Measurements from ENCODE around the gene MGST2.

MGST2 gene

DNA sequence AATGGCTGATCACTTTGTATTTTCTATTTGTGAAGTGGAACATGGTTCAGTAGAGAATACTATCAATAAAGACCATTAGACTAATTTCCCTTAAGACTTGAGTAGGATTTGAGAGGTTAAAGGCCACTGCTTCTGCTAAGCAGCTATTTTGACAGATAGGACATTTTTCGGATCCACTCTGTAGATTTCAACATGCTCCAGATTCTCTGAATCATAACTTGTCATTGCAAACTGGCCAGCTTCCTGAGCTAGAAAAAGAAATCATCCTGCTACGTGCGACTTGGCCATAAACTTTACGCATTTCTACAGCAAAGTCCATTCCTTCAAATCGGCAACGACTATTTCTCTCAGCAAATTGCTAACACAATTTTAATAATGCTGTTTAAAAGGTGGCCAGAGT is 55.2 kb downstream of the MGST2 start:
- TF ChIP-seq EP300 (IDR thresholded peaks at IDR 0.05; ENCODE audit: borderline replicate concordance) (no peak), NFIC (IDR thresholded peaks at IDR 0.05) (no peak), TAF1 (IDR thresholded peaks at IDR 0.05; ENCODE audit: low read depth) (no peak), CREB1 (IDR thresholded peaks at IDR 0.05; ENCODE audit: low read depth) (no peak), YY1 (IDR thresholded peaks at IDR 0.05; ENCODE audit: low read depth) (no peak), EGR1 (IDR thresholded peaks at IDR 0.05) (no peak), TEAD4 (IDR thresholded peaks at IDR 0.05) (no peak), RAD21 (IDR thresholded peaks at IDR 0.05; ENCODE audit: low read depth) (no peak), CEBPB (IDR thresholded peaks at IDR 0.05) (no peak), FOXM1 (IDR thresholded peaks at IDR 0.05; ENCODE audit: borderline replicate concordance, low read depth) (no peak), ZBTB7A (IDR thresholded peaks at IDR 0.05; ENCODE audit: low read depth) (no peak), TCF12 (IDR thresholded peaks at IDR 0.05; ENCODE audit: low read depth) (no peak)
- TF ChIP-seq, protein P1, sequence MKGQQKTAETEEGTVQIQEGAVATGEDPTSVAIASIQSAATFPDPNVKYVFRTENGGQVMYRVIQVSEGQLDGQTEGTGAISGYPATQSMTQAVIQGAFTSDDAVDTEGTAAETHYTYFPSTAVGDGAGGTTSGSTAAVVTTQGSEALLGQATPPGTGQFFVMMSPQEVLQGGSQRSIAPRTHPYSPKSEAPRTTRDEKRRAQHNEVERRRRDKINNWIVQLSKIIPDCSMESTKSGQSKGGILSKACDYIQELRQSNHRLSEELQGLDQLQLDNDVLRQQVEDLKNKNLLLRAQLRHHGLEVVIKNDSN (IDR thresholded peaks at IDR 0.05), result no peak
- TF ChIP-seq, protein P2, sequence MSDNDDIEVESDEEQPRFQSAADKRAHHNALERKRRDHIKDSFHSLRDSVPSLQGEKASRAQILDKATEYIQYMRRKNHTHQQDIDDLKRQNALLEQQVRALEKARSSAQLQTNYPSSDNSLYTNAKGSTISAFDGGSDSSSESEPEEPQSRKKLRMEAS (IDR thresholded peaks at IDR 0.05), result no peak

DNA sequence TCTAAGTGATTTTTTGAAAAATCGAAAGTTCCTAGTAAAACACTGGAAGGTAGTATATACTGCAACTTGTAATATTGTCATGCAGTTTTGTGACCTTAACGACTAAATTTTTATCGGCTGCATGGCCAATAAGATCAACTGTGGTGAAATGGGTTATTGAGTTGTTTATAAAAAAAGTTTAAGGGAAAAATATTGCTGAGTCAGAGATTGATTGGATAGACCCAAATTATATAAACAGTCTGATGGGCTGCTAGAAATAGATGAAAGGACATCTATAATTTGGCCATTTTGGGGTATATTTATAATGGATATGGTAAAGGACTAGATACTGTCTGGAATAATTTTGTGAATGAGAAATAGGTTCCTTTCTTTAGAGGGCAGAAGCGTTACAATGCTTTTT is 56.2 kb downstream of the MGST2 start:
- TF ChIP-seq TCF12 (IDR thresholded peaks at IDR 0.05; ENCODE audit: low read depth) (no peak), RAD21 (IDR thresholded peaks at IDR 0.05; ENCODE audit: low read depth) (no peak), TAF1 (IDR thresholded peaks at IDR 0.05; ENCODE audit: low read depth) (no peak), CEBPB (IDR thresholded peaks at IDR 0.05) (no peak), CREB1 (IDR thresholded peaks at IDR 0.05; ENCODE audit: low read depth) (no peak), NFIC (IDR thresholded peaks at IDR 0.05) (no peak), EP300 (IDR thresholded peaks at IDR 0.05; ENCODE audit: borderline replicate concordance) (no peak), FOXM1 (IDR thresholded peaks at IDR 0.05; ENCODE audit: borderline replicate concordance, low read depth) (no peak), YY1 (IDR thresholded peaks at IDR 0.05; ENCODE audit: low read depth) (no peak), ZBTB7A (IDR thresholded peaks at IDR 0.05; ENCODE audit: low read depth) (no peak), EGR1 (IDR thresholded peaks at IDR 0.05) (no peak), TEAD4 (IDR thresholded peaks at IDR 0.05) (no peak)
- TF ChIP-seq, protein P2 (IDR thresholded peaks at IDR 0.05), result no peak
- TF ChIP-seq, protein P1 (IDR thresholded peaks at IDR 0.05), result no peak
- TF ChIP-seq, protein P3, sequence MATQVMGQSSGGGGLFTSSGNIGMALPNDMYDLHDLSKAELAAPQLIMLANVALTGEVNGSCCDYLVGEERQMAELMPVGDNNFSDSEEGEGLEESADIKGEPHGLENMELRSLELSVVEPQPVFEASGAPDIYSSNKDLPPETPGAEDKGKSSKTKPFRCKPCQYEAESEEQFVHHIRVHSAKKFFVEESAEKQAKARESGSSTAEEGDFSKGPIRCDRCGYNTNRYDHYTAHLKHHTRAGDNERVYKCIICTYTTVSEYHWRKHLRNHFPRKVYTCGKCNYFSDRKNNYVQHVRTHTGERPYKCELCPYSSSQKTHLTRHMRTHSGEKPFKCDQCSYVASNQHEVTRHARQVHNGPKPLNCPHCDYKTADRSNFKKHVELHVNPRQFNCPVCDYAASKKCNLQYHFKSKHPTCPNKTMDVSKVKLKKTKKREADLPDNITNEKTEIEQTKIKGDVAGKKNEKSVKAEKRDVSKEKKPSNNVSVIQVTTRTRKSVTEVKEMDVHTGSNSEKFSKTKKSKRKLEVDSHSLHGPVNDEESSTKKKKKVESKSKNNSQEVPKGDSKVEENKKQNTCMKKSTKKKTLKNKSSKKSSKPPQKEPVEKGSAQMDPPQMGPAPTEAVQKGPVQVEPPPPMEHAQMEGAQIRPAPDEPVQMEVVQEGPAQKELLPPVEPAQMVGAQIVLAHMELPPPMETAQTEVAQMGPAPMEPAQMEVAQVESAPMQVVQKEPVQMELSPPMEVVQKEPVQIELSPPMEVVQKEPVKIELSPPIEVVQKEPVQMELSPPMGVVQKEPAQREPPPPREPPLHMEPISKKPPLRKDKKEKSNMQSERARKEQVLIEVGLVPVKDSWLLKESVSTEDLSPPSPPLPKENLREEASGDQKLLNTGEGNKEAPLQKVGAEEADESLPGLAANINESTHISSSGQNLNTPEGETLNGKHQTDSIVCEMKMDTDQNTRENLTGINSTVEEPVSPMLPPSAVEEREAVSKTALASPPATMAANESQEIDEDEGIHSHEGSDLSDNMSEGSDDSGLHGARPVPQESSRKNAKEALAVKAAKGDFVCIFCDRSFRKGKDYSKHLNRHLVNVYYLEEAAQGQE (IDR thresholded peaks at IDR 0.05; ENCODE audit: low read depth), result no peak

DNA sequence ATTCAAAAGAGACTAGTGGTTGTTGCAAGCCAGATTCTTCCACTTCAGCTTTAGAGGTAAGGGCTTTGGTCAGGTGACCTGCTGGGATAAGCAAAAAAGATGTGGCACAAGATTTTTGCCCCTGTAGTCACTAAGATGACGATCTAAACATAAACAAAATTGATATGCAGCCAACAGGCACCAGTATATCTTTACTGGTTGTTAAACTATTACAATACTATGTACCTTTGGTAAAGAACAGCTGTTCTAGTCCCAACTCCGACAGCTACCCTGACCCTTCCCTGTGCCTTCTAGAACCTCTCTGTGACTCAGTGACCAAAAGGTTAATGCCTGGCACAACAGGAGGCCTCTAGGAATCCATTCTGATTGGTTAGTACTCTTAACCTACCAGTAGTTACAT is 59.6 kb downstream of the MGST2 start:
- no peak for TF ChIP-seq TAF1 (IDR thresholded peaks at IDR 0.05; ENCODE audit: low read depth)
- TF ChIP-seq RAD21 (IDR thresholded peaks at IDR 0.05; ENCODE audit: low read depth), result no peak
- TF ChIP-seq CEBPB (IDR thresholded peaks at IDR 0.05), result no peak
- TF ChIP-seq NFIC (IDR thresholded peaks at IDR 0.05), result no peak
- no peak for TF ChIP-seq TEAD4 (IDR thresholded peaks at IDR 0.05)
- TF ChIP-seq EP300 (IDR thresholded peaks at IDR 0.05; ENCODE audit: borderline replicate concordance), result no peak
- TF ChIP-seq, protein P3 (IDR thresholded peaks at IDR 0.05; ENCODE audit: low read depth), result no peak
- TF ChIP-seq, protein P2 (IDR thresholded peaks at IDR 0.05), result no peak
- no peak for TF ChIP-seq FOXM1 (IDR thresholded peaks at IDR 0.05; ENCODE audit: borderline replicate concordance, low read depth)
- TF ChIP-seq YY1 (IDR thresholded peaks at IDR 0.05; ENCODE audit: low read depth), result no peak
- TF ChIP-seq EGR1 (IDR thresholded peaks at IDR 0.05), result no peak
- TF ChIP-seq, protein P1 (IDR thresholded peaks at IDR 0.05), result no peak
- TF ChIP-seq CREB1 (IDR thresholded peaks at IDR 0.05; ENCODE audit: low read depth), result no peak
- TF ChIP-seq ZBTB7A (IDR thresholded peaks at IDR 0.05; ENCODE audit: low read depth), result no peak
- TF ChIP-seq TCF12 (IDR thresholded peaks at IDR 0.05; ENCODE audit: low read depth), result no peak

DNA sequence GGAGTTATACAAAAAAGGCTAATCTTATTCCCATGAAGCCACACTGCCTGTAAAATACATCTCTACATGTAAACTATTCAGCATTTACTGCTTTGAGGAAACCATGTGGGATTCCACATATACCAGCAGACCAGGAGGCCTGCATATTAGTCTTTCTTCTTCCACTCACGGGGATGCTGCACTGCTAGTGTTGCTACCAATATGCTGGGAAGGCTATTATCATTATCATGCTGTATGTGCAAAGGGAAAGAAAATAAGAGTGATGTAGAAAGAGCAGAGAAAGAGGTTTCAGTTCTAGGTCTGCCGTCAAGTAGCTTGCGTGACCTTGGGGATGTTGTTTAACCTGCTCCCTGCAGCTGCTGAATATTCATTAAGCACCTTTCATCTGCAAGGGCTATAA is 61.0 kb downstream of the MGST2 start:
- TF ChIP-seq NFIC (IDR thresholded peaks at IDR 0.05) (no peak), CEBPB (IDR thresholded peaks at IDR 0.05) (no peak), EGR1 (IDR thresholded peaks at IDR 0.05) (no peak), TAF1 (IDR thresholded peaks at IDR 0.05; ENCODE audit: low read depth) (no peak), TCF12 (IDR thresholded peaks at IDR 0.05; ENCODE audit: low read depth) (no peak)
- TF ChIP-seq, protein P1 (IDR thresholded peaks at IDR 0.05), result no peak

DNA sequence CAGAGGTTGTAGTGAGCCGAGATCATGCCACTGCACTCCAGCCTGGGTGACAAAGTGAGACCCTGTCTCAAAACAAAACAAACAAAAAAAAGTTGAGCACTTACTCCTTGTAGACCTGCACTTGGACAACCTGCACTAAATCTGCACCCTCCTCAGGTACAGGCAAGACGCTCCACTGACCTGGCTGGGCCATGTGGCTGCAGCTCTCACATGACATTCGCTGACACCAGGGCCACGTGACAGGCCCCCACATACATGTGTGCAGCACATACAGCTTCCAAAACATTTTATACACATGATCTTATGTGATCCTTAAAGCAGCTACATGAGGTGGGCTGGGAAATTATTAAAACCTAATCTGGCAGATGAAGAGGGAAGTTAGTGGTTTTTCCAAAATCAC is 62.5 kb downstream of the MGST2 start:
- TF ChIP-seq TCF12 (IDR thresholded peaks at IDR 0.05; ENCODE audit: low read depth) (no peak), RAD21 (IDR thresholded peaks at IDR 0.05; ENCODE audit: low read depth) (no peak), ZBTB7A (IDR thresholded peaks at IDR 0.05; ENCODE audit: low read depth) (no peak), FOXM1 (IDR thresholded peaks at IDR 0.05; ENCODE audit: borderline replicate concordance, low read depth) (no peak)
